Adrenal gland (tissue), 12 donors: ENCODE data around the gene DRC3. TPM values are rescaled to one million over a fixed set of nuclear protein-coding genes. Genes with fewer than 3 reads are reported as not detected.

Source experiments
- DNase-seq, 7 donors: peaks; one replicate each; pipeline ENCODE4 v3.0.0-alpha.2; 2019 to 2020
- H3K27ac ChIP-seq, 5 donors: fragments of 200-600 bp; sonication (generic) in 4 of 5; 1 replicate in 3 of 5; 2 replicates in 2 of 5; pipeline versions ENCODE4 v1.5.1 to v1.8.0; 2016 to 2020; ENCODE audit warnings: mild to moderate bottlenecking in 1 of 5
- H3K27me3 ChIP-seq: fragments of 200-600 bp; 2 replicates; pipeline ENCODE4 v1.8.0; 2021
- H3K36me3 ChIP-seq, 2 donors: fragments of 200-600 bp; replicated peaks in 1 of 2; 1 replicate in 1 of 2; 2 replicates in 1 of 2; pipeline versions ENCODE4 v1.5.1 to v1.8.0; 2018 to 2022
- H3K4me1 ChIP-seq, 2 donors: fragments of 200-600 bp; replicated peaks in 1 of 2; 1 replicate in 1 of 2; 2 replicates in 1 of 2; pipeline versions ENCODE4 v1.5.1 to v1.8.0; 2018 to 2021
- H3K4me3 ChIP-seq, 4 donors: fragments of 200-600 bp; sonication (generic) in 3 of 4; one replicate each; pipeline ENCODE4 v1.5.1; 2016 to 2018
- H3K9me3 ChIP-seq, 3 donors: fragments of 200-600 bp; sonication (generic) in 1 of 3; replicated peaks in 1 of 3; 1 replicate in 2 of 3; 2 replicates in 1 of 3; pipeline versions ENCODE4 v1.5.1 to v1.8.0; 2016 to 2021
- CTCF ChIP-seq, 6 experiments: fragments of 450-650 bp in 4 of 6; fragments of 200-600 bp in 2 of 6; sonication (generic) in 1 of 6; IDR thresholded peaks; 1 replicate in 5 of 6; 2 replicates in 1 of 6; pipeline versions ENCODE4 v1.5.1 to v1.8.0; 2016 to 2021; ENCODE audit warnings: antibody characterized with exemption in 6 of 6, mild to moderate bottlenecking in 2 of 6, moderate library complexity in 1 of 6
- POLR2A ChIP-seq, 2 donors: fragments of 450-650 bp; IDR thresholded peaks; one replicate each; pipeline ENCODE4 v1.6.1; 2017; ENCODE audit warnings: antibody characterized with exemption in 2 of 2, mild to moderate bottlenecking in 2 of 2, moderate library complexity in 1 of 2
- WGBS, 4 donors: extraction: QIAGEN DNeasy Blood & Tissue Kit in 2 of 4; methylation state at CpG; one replicate each; pipeline versions ENCODE4 v1.1.5 to v1.1.7; 2013 to 2017; 5-methylcytosine and 5-hydroxymethylcytosine counted together
- intact Hi-C, 2 donors: fragments of 100-400 bp; cut with DNase I; formaldehyde crosslinking; loops; one replicate each; pipeline versions ENCODE4 v1.14.1 to v1.15.0; 2022 to 2023
- polyA plus RNA-seq, 3 donors: library from polyadenylated mRNA; stranded (reverse); fragments of 200-250 nt in 2 of 3; fragments of 350-450 nt in 1 of 3; fragmentation: Illumina TruSeq in 1 of 3; extraction: RNeasy Lipid Tissue Mini Kit (QIAGEN cat#74804) in 1 of 3; gene quantifications; one replicate each; pipeline ENCODE4 v1.2.3, GENCODE V29; 2013 to 2014
- total RNA-seq, 9 donors: library from RNA; depleted of rRNA in 4 of 9; stranded (reverse); fragments of >200 nt in 4 of 9; fragments of 120-200 nt in 1 of 9; fragmentation: NEBNext Ultra II Directional in 1 of 9; extraction: Animal tissue kit (Norgen Biotek cat#: 25700) in 1 of 9; gene quantifications; one replicate each; pipeline versions ENCODE4 v1.1.0 to v1.2.4, GENCODE V29; 2013 to 2023
- donor health status: healthy with polysubstance abuse.
- donor health status: Bipolar disorder and iron deficiency.
- donor health status: DM: yes; HTN: yes; CAD: no.
- donor health status: DM: no; HTN: no; CAD: no.
- donor health status: DM: no; HTN: no; CAD: no.
- donor health status: DM: yes; HTN: yes; CAD: no.

The DRC3 gene
- total and polyA plus RNA-seq, 12 donors = 0.17 to 21.3 (median 3.6) TPM

GRCh38 chr17:17983376-17983775 is 10.7 kb downstream of the DRC3 start:
- H3K4me1 ChIP-seq = no peaks in the 10 kb centered on the region
- H3K27ac ChIP-seq = no peak overlapping the region
- H3K36me3 ChIP-seq = no peaks in the 10 kb centered on the region
- TF ChIP-seq CTCF (IDR thresholded peaks at IDR 0.05) (no peak), POLR2A (IDR thresholded peaks at IDR 0.05) (no peak)
- peak in 1 of 7 donors; percentile 81 for DNase-seq
- 78 to 89% (median 84%) methylated on average over 4 to 6 of the region's 6 CpGs for WGBS, 4 donors
- intact Hi-C loops = loop anchor here in 1 of 2 donors (10.0 kb wide), 1 partner anchor 51 kb away; the partner anchor contains the start of genes ATPAF2 and GID4
- H3K9me3 ChIP-seq = no peaks in the 10 kb centered on the region
- H3K27me3 ChIP-seq = no peaks in the 10 kb centered on the region
- no peak overlapping the region for H3K4me3 ChIP-seq

- no peak overlapping the region for H3K4me3 ChIP-seq
- no peak for DNase-seq
- no peaks in the 10 kb centered on the region for H3K9me3 ChIP-seq
- no peak overlapping the region for H3K27ac ChIP-seq
- intact Hi-C loops = loop anchor here in 1 of 2 donors (10.0 kb wide), 1 partner anchor 51 kb away; the partner anchor contains the start of genes ATPAF2 and GID4
- 84 to 96% (median 95%) methylated on average over 3 to 6 of the region's 6 CpGs for WGBS, 4 donors
- no peaks in the 10 kb centered on the region for H3K36me3 ChIP-seq
- H3K4me1 ChIP-seq = no peaks in the 10 kb centered on the region
- H3K27me3 ChIP-seq = no peaks in the 10 kb centered on the region
- no peak for TF ChIP-seq CTCF (IDR thresholded peaks at IDR 0.05)
- no peak for TF ChIP-seq POLR2A (IDR thresholded peaks at IDR 0.05)
Observed at GRCh38 chr17:17983776-17984175, 11.1 kb downstream of the DRC3 start.

GRCh38 chr17:17985153-17985552 is 12.5 kb downstream of the DRC3 start:
- Histone ChIP-seq H3K4me3 (no peak overlapping the region), H3K4me1 (peaks cover 0 to 9% of the 10 kb centered on the region in 2 donors), H3K27ac (no peak overlapping the region), H3K9me3 (no peaks in the 10 kb centered on the region), H3K36me3 (no peaks in the 10 kb centered on the region), H3K27me3 (no peaks in the 10 kb centered on the region)
- 95 to 97% (median 96%) methylated on average over 2 of the region's 2 CpGs; no CpG with 5 or more reads in 1 of the 4 donors for WGBS, 4 donors
- intact Hi-C loops = loop anchor here in 1 of 2 donors (10.0 kb wide), 1 partner anchor 50 kb away; the partner anchor contains the start of genes ATPAF2 and GID4
- TF ChIP-seq POLR2A (IDR thresholded peaks at IDR 0.05) (no peak), CTCF (IDR thresholded peaks at IDR 0.05) (no peak)
- DNase-seq = no peak

GRCh38 chr17:17985555-17985954 is 12.9 kb downstream of the DRC3 start:
- Histone ChIP-seq H3K4me3 (no peak overlapping the region), H3K4me1 (peaks cover 0 to 13% of the 10 kb centered on the region in 2 donors), H3K9me3 (no peaks in the 10 kb centered on the region), H3K27me3 (no peaks in the 10 kb centered on the region), H3K27ac (no peak overlapping the region), H3K36me3 (no peaks in the 10 kb centered on the region)
- no peak for DNase-seq
- WGBS, 4 donors = 78 to 100% (median 90%) methylated on average over 1 to 3 of the region's 3 CpGs
- intact Hi-C loops = loop anchor here in 1 of 2 donors (10.0 kb wide), 1 partner anchor 49 kb away; the partner anchor contains the start of genes ATPAF2 and GID4
- TF ChIP-seq CTCF (IDR thresholded peaks at IDR 0.05) (peak in 2 of 6 experiments; percentile 7 to 26), POLR2A (IDR thresholded peaks at IDR 0.05) (no peak)
